Type B pancreatic cell (in vitro differentiated cells): Measurements from ENCODE around the gene TM9SF3. TPM values are rescaled to one million over a fixed set of nuclear protein-coding genes. Genes with fewer than 3 reads are reported as not detected.
A peak's percentile ranks its signal among the peaks of the same experiment; 100 is the strongest.
"Not testable (repeated sequence)": the region's sequence is repeated elsewhere in the genome, so short reads cannot be mapped to it uniquely, and the experiment has no call there.

ENCODE experiments used
- DNase-seq: peaks from one replicate; pipeline ENCODE4 v3.0.0; 2021; ENCODE audit warnings: mixed read lengths; ENCODE audit not compliant: unreplicated experiment; ENCODE audit errors: extremely low spot score
- H3K27ac Mint-ChIP-seq: 2 replicates; pipeline ENCODE4 v1.8.0; 2021; ENCODE audit warnings: mild to moderate bottlenecking, mixed read lengths
- H3K27me3 Mint-ChIP-seq: 2 replicates; pipeline ENCODE4 v1.8.0; 2021; ENCODE audit warnings: mixed read lengths
- H3K36me3 Mint-ChIP-seq: 2 replicates; pipeline ENCODE4 v1.8.0; 2021; ENCODE audit warnings: mixed read lengths
- H3K4me1 Mint-ChIP-seq: one replicate; pipeline ENCODE4 v1.8.0; 2021; ENCODE audit warnings: mixed read lengths; ENCODE audit not compliant: unreplicated experiment
- H3K4me3 Mint-ChIP-seq: 2 replicates; pipeline ENCODE4 v1.8.0; 2021; ENCODE audit warnings: mild to moderate bottlenecking, mixed read lengths
- H3K9me3 Mint-ChIP-seq: 2 replicates; pipeline ENCODE4 v1.8.0; 2021; ENCODE audit warnings: mixed read lengths
- total RNA-seq: library from RNA; stranded (reverse); gene quantifications from 2 replicates; pipeline ENCODE4 v1.2.1, GENCODE V29; 2021; ENCODE audit warnings: low replicate concordance
- TF ChIP-seq, protein P1 (sequence below): fragments of 200-600 bp; sonication (generic); conservative IDR thresholded peaks from 2 replicates; pipeline ENCODE4 v1.5.0; 2021; ENCODE audit warnings: antibody characterized with exemption, mild to moderate bottlenecking

TM9SF3 gene
- total RNA-seq, 1 donor from 2014 or later: 152 TPM

DNA sequence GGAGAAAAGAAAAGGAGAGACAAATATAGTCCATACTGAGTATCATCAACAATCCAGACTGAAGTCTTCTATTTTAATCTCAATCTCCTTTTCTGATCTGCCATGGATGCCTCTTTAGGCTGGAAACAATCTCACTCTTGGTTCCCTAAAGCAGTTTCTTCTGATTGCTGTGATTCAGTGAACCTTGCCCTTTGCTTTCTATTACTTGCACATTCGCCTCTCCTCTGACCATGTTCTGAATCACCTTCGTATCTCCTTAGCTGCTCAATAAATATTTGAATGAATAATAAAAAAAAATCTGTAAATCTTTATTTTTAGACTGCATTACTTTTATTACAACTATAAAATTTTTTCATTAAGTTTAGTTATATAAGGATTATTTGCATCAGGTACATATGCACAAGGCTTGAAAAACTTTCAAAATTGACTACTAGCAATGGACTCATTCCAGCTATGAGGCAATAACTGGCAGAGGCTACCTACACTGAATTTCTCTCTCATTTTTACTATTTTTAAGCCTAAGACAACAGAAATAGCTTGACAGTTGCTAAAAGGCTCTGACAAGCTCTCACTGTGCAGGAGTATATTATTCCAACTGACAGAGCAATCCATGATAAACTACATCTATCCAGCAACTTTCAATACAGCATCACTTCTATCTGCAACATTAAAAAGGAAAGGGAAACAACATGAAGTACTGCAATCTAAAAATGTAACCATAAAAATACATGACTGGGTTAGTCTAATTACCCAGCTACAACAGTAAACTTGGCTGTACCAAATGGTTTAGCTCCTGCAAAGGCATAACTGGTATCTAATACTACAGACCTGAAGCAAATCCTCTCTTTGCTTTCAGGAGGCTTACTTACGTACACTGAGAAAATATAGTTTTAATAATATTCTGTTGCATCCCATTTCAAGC lies 25.6 kb downstream of the TM9SF3 start:
- H3K36me3 Mint-ChIP-seq: peaks cover 32% of the 10 kb centered on the region
- no peaks in the 10 kb centered on the region for H3K9me3 Mint-ChIP-seq
- H3K4me1 Mint-ChIP-seq: peaks cover 4% of the 10 kb centered on the region
- H3K27me3 Mint-ChIP-seq: no peaks in the 10 kb centered on the region
- H3K27ac Mint-ChIP-seq: no peak overlapping the region
- DNase-seq: no peak
- TF ChIP-seq, protein P1, sequence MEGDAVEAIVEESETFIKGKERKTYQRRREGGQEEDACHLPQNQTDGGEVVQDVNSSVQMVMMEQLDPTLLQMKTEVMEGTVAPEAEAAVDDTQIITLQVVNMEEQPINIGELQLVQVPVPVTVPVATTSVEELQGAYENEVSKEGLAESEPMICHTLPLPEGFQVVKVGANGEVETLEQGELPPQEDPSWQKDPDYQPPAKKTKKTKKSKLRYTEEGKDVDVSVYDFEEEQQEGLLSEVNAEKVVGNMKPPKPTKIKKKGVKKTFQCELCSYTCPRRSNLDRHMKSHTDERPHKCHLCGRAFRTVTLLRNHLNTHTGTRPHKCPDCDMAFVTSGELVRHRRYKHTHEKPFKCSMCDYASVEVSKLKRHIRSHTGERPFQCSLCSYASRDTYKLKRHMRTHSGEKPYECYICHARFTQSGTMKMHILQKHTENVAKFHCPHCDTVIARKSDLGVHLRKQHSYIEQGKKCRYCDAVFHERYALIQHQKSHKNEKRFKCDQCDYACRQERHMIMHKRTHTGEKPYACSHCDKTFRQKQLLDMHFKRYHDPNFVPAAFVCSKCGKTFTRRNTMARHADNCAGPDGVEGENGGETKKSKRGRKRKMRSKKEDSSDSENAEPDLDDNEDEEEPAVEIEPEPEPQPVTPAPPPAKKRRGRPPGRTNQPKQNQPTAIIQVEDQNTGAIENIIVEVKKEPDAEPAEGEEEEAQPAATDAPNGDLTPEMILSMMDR: no peak
- no peak overlapping the region for H3K4me3 Mint-ChIP-seq

DNA sequence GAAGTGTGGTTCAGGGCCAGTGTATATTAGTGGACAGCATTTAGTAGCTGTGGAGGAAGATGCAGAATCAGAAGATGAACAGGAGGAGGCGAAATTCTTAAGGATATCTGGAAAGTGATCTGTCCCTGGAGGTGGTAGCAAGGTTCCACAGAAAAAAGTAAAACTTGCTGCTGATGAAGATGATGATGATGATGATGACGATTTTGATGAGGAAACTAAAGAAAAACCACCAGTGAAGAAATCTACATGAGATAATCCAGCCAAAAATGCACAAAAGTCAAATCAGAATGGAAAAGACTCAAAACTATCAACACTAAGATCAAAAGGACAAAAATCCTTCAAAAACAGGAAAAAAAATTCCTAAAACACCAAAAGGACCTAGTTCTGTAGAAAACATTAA lies 26.3 kb downstream of the TM9SF3 start:
- Mint-ChIP-seq H3K9me3 (no peaks in the 10 kb centered on the region), H3K4me3 (no peak overlapping the region), H3K27ac (no peak overlapping the region), H3K27me3 (no peaks in the 10 kb centered on the region), H3K4me1 (no peaks in the 10 kb centered on the region), H3K36me3 (peaks cover 32% of the 10 kb centered on the region)
- DNase-seq: no peak
- TF ChIP-seq, protein P1: no peak

DNA sequence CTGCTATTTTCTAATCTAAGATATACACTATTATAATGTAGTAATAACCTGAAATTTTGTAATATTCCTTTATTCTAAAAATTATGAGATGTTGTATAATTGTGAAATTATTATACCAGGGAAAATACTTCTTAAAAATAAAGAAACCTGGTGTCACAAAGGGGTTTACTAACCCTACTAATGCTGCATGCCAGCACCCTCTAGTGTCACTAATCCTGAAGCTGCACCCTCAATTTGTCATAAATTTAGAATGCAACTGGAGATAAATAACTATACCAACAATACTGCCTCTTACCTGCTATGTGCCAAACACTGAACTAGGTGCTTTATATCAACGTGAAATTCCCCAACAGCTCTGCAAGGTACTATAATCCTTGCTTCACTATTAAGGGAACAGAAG lies 30.8 kb downstream of the TM9SF3 start:
- no peaks in the 10 kb centered on the region for H3K4me1 Mint-ChIP-seq
- no peak overlapping the region for H3K4me3 Mint-ChIP-seq
- H3K36me3 Mint-ChIP-seq: peaks cover 19% of the 10 kb centered on the region
- TF ChIP-seq, protein P1: peak; percentile 72
- no peak for DNase-seq
- no peaks in the 10 kb centered on the region for H3K9me3 Mint-ChIP-seq
- no peak overlapping the region for H3K27ac Mint-ChIP-seq
- no peaks in the 10 kb centered on the region for H3K27me3 Mint-ChIP-seq

DNA sequence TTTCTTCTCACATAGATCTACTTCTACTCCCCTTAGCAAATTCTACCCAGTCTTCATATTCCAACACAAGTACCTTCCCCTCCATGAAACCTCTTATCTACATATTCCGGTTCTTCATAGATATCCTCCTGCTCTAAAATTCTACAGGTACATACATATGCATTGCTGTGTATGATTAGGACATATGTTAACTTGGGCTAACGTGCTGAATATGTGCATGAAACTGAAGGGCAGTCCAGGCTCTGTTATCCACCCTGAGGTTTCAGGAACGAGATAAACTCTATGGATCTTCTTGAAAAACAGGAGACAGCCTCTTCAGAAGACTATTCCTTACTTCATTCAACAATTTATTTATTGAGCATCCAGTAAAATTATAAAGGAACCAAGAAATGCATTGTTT lies 31.5 kb downstream of the TM9SF3 start:
- TF ChIP-seq, protein P1: no peak
- H3K27me3 Mint-ChIP-seq: no peaks in the 10 kb centered on the region
- H3K4me1 Mint-ChIP-seq: no peaks in the 10 kb centered on the region
- no peak overlapping the region for H3K27ac Mint-ChIP-seq
- no peak overlapping the region for H3K4me3 Mint-ChIP-seq
- peaks cover 15% of the 10 kb centered on the region for H3K36me3 Mint-ChIP-seq
- DNase-seq: no peak
- H3K9me3 Mint-ChIP-seq: no peaks in the 10 kb centered on the region

DNA sequence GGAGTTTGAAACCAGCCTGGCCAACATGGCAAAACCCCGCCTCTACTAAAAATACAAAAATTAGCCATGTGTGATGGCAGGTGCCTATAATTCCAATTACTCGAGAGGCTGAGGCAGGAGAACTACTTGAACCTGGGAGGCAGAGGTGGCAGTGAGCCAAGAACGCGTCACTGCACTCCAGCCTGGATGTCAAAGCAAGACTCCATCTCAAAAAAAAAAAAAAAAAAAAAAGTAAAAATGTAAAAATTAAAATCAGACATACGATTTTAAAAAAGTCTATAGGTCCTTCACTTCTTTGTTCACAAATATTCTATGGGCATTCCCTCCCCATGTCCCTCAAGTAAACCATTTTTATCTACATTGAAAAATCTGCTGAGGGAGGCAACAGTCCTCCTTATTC lies 38.2 kb downstream of the TM9SF3 start:
- no peak overlapping the region for H3K4me3 Mint-ChIP-seq
- TF ChIP-seq, protein P1: no peak
- no peak overlapping the region for H3K27ac Mint-ChIP-seq
- no peaks in the 10 kb centered on the region for H3K27me3 Mint-ChIP-seq
- H3K36me3 Mint-ChIP-seq: peaks cover 32% of the 10 kb centered on the region
- no peaks in the 10 kb centered on the region for H3K4me1 Mint-ChIP-seq
- DNase-seq: no peak
- H3K9me3 Mint-ChIP-seq: no peaks in the 10 kb centered on the region

DNA sequence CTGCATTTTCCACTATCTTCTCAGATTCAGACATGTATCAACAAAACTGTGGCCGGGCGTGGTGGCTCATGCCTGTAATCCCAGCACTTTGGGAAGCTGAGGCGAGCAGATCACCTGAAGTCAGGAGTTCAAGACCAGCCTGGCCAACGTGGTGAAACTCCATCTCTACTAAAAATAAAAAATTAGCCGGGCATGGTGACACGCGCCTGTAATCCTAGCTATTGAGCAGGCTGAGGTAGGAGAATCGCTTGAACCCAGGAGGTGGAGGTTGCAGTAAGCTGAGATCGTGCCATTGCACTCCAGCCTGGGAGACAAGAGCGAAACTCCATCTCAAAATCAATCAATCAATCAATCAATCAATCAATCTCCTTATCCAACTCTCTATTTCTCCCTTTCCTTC lies 41.3 kb downstream of the TM9SF3 start:
- peaks cover 38% of the 10 kb centered on the region for H3K36me3 Mint-ChIP-seq
- H3K27me3 Mint-ChIP-seq, H3K9me3 Mint-ChIP-seq, DNase-seq, H3K27ac Mint-ChIP-seq, H3K4me1 Mint-ChIP-seq, H3K4me3 Mint-ChIP-seq: not testable (repeated sequence)
